Activated naive CD8-positive, alpha-beta T cell (primary cell): ENCODE results near the gene FOXK1.
"Not testable (repeated sequence)": the region's sequence is repeated elsewhere in the genome, so short reads cannot be mapped to it uniquely, and the experiment has no call there.

ENCODE experiments used
- H3K27ac Mint-ChIP-seq: one replicate; pipeline ENCODE4 v1.8.0; 2021; ENCODE audit warnings: mixed read lengths
- H3K27me3 Mint-ChIP-seq: one replicate; pipeline ENCODE4 v1.8.0; 2021; ENCODE audit warnings: mixed read lengths
- H3K36me3 Mint-ChIP-seq: one replicate; pipeline ENCODE4 v1.8.0; 2021; ENCODE audit warnings: mixed read lengths
- H3K4me1 Mint-ChIP-seq: one replicate; pipeline ENCODE4 v1.8.0; 2021; ENCODE audit warnings: low read depth, mixed read lengths
- H3K4me3 Mint-ChIP-seq: one replicate; pipeline ENCODE4 v1.8.0; 2021; ENCODE audit warnings: mild to moderate bottlenecking, mixed read lengths
- H3K9me3 Mint-ChIP-seq: one replicate; pipeline ENCODE4 v1.8.0; 2021; ENCODE audit warnings: low read depth, mixed read lengths

The FOXK1 gene

GRCh38 chr7:4657640-4658417, 24.3 kb upstream of the FOXK1 start:
- H3K36me3 Mint-ChIP-seq = peaks cover 15% of the 10 kb centered on the region
- H3K27ac Mint-ChIP-seq = no peak overlapping the region
- H3K27me3 Mint-ChIP-seq = no peaks in the 10 kb centered on the region
- peaks cover 3% of the 10 kb centered on the region for H3K4me1 Mint-ChIP-seq
- no peak overlapping the region for H3K4me3 Mint-ChIP-seq
- peaks cover 17% of the 10 kb centered on the region for H3K9me3 Mint-ChIP-seq

DNA sequence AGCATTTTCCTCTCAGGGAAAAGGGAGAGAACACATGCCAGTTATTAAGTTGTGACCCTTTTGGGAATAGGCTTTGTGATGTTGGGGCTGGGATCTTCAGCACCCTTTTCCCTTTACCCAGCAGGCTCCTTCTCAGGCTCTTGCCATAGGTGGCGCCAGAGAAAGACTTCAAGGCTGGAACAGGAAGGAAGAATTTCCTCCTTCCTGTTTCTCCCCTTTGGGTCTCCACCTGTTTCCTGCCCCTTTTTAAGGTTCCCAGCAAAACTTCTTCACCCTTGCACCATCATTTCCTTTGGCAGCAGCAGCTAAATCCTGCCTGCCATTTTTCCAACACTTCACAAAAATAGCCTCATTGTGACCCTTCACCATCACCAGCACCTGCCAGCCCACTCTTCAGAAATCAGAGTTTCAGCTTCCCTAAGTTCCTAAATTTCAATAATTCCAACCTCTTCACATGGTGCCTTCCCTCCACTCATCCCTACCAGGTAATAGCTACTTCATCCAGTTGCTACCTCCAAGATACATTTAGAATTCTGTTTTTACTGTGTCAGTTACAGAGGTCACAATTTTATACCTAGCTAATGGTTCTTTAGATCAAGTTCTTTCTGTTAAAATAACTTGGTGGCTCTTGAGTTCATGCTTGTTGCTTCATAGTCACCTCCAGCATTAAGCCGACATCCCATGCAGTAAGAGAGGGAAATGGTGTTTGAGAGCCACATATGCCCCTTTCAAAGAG, 22.4 kb upstream of the FOXK1 start:
- Mint-ChIP-seq H3K4me3 (no peak overlapping the region), H3K27ac (no peak overlapping the region), H3K4me1 (peaks cover 5% of the 10 kb centered on the region), H3K36me3 (peaks cover 15% of the 10 kb centered on the region), H3K9me3 (peaks cover 17% of the 10 kb centered on the region), H3K27me3 (no peaks in the 10 kb centered on the region)

DNA sequence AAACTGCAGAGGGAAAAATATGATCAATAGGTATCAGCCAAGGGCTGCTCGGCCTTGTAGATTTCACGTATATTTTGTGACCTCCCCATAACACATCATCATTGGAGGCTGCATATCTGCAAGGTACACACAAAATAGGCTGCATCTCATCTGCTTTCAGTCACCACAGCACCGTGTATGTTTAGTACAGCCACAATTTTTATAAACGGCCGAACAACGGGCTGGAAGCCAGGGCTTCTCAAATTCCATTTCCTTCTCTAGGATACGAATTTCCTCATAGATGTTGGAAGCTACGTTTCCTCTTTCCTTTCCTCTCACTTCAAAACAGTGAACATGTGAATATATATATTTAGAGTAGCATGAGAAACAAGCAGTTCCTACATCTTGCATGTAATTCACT, 20.2 kb upstream of the FOXK1 start:
- Mint-ChIP-seq H3K4me1 (peaks cover 5% of the 10 kb centered on the region), H3K27ac (no peak overlapping the region), H3K4me3 (no peak overlapping the region), H3K9me3 (peaks cover 17% of the 10 kb centered on the region), H3K27me3 (no peaks in the 10 kb centered on the region), H3K36me3 (peaks cover 13% of the 10 kb centered on the region)

DNA sequence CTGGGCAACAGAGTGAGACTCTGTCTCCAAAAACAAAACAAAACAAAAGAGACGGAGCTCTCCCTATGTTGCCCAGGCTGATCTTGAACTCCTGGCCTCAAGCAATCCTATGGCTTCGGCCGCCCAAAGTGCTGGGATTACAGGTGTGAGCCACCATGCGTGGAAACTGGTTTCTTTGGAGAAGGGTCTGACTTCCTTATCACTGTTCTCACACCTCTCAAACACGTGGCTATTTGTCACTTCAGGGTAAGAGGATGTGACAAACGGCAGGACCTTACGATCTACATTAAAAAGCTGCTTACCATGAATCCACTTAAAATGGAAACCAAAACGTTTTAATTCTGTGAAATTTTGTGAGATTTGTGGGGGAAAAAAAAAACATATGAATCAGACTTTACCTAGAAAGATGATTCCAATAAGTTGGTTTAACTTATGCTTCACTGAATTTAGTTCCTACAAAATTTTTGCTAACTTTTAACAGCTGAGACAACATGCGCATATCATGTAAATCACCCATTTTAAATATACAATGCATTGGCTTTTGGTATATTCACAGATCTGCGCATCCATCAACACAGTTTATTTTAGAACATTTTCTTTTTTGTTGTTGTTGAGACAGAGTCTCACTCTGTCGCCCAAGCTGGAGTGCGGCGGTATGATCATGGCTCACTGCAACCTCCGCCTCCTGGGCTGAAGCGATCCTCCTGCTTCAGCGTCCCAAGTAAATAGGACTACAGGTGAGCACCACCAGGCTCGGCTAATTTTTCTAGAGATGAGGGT, 18.7 kb upstream of the FOXK1 start:
- Mint-ChIP-seq H3K27ac (no peak overlapping the region), H3K4me1 (peaks cover 5% of the 10 kb centered on the region), H3K4me3 (no peak overlapping the region), H3K27me3 (no peaks in the 10 kb centered on the region), H3K36me3 (peaks cover 8% of the 10 kb centered on the region), H3K9me3 (peaks cover 9% of the 10 kb centered on the region)

GRCh38 chr7:4665661-4666060, 16.4 kb upstream of the FOXK1 start:
- no peak overlapping the region for H3K27ac Mint-ChIP-seq
- no peaks in the 10 kb centered on the region for H3K36me3 Mint-ChIP-seq
- peaks cover 2% of the 10 kb centered on the region for H3K4me1 Mint-ChIP-seq
- no peak overlapping the region for H3K4me3 Mint-ChIP-seq
- no peaks in the 10 kb centered on the region for H3K27me3 Mint-ChIP-seq
- no peaks in the 10 kb centered on the region for H3K9me3 Mint-ChIP-seq

DNA sequence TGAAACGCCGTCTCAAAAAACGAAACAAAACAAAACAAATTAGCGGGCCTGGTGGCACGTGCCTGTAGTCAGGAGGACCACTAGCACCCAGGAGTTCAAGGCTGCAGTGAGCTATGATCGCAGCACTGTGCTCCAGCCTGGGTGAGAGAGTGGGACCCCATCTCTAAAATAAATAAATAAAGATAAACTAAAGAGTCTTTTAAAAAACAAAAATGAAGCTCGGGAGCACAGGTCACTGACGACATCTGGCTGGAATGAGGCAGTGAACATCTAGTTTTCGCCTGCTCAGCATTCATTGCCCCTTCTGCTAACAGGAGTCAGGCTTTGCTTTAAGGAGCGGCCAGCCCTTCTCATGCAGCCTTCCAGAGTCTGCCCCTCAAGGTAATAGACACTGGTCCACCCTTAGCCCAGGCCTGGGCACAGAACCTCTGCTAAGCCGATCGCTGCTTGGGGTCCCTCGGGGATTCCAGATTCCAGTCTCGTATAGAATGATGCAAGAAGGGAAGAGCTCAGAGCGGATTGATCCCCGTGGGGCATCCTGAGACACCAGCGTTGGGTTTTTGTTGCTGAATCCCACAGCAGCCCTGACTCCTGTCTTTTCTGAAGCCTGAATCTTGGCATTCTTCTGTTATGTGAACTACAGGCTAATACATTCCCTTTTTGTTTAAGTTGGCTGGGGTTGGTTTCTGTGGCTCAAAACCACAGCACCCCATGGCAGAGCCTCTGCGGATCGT, 14.2 kb upstream of the FOXK1 start:
- H3K27ac Mint-ChIP-seq = no peak overlapping the region
- H3K4me3 Mint-ChIP-seq = no peak overlapping the region
- H3K9me3 Mint-ChIP-seq = no peaks in the 10 kb centered on the region
- no peaks in the 10 kb centered on the region for H3K27me3 Mint-ChIP-seq
- H3K36me3 Mint-ChIP-seq = peaks cover 5% of the 10 kb centered on the region
- H3K4me1 Mint-ChIP-seq = peaks cover 2% of the 10 kb centered on the region

GRCh38 chr7:4668510-4668847, 13.6 kb upstream of the FOXK1 start:
- H3K9me3 Mint-ChIP-seq = no peaks in the 10 kb centered on the region
- no peak overlapping the region for H3K27ac Mint-ChIP-seq
- H3K36me3 Mint-ChIP-seq = peaks cover 5% of the 10 kb centered on the region
- H3K4me1 Mint-ChIP-seq = peaks cover under 1% of the 10 kb centered on the region
- no peak overlapping the region for H3K4me3 Mint-ChIP-seq
- H3K27me3 Mint-ChIP-seq = no peaks in the 10 kb centered on the region

DNA sequence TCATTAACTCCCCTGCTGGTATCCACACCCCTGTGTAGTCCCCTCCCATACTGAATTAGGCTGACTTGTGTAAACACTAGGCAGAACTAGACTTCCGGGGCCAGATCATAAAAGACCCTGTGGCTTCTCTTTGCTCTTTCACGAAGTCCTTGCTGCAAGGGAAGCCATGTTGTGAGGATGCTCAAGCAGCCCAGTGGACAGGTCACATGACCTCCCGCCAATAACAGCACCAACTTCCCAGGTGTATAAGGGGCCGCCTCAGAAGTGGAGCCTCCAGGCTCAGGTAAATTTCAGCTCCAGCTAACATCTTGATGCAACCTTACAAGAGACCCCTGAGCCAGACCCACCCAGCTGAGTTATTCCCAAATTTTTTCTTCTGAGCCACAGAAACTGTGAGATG, 11.3 kb upstream of the FOXK1 start:
- Mint-ChIP-seq H3K36me3 (peaks cover 5% of the 10 kb centered on the region), H3K9me3 (no peaks in the 10 kb centered on the region), H3K27me3 (no peaks in the 10 kb centered on the region), H3K4me3 (no peak overlapping the region), H3K27ac (no peak overlapping the region), H3K4me1 (no peaks in the 10 kb centered on the region)

DNA sequence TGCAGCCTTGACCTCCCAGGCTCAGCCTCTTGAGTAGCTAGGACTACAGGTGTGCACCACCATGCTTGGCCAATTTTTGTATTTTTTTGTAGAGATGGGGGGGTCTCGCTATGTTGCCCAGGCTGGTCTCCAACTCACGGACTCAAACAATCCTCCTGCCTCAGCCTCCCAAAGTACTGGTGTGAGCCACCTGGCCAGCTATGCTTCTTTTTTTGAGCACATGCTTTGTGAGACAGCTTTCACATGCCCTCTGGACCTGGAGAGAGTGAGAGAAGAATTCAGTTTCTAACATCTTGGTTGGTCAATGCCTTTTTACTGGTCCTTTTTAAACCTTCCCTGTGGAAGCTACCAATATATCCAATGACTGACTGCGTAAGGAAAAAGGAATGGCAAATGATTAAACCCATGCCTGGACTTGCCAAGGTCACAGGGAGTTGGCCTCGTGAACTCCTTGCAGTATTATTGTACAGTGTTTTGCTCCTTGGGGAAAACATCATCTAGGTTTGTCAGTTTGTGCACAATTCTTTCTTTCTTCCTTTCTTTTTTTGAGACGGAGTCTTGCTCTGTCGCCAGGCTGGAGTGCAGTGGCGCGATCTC, 6.2 kb upstream of the FOXK1 start:
- Mint-ChIP-seq H3K27ac (no peak overlapping the region), H3K27me3 (no peaks in the 10 kb centered on the region), H3K36me3 (peaks cover 5% of the 10 kb centered on the region), H3K4me3 (no peak overlapping the region), H3K4me1 (peaks cover 2% of the 10 kb centered on the region), H3K9me3 (no peaks in the 10 kb centered on the region)

- H3K4me1 Mint-ChIP-seq, H3K9me3 Mint-ChIP-seq, H3K27me3 Mint-ChIP-seq, H3K36me3 Mint-ChIP-seq, H3K27ac Mint-ChIP-seq, H3K4me3 Mint-ChIP-seq: not testable (repeated sequence)
Observed at GRCh38 chr7:4677518-4677917, 4.6 kb upstream of the FOXK1 start.

GRCh38 chr7:4681218-4681851, 760 bp upstream of the FOXK1 start:
- H3K36me3 Mint-ChIP-seq = no peaks in the 10 kb centered on the region
- H3K4me1 Mint-ChIP-seq = peaks cover 27% of the 10 kb centered on the region
- H3K9me3 Mint-ChIP-seq = no peaks in the 10 kb centered on the region
- peak overlapping the region; percentile 95 for H3K27ac Mint-ChIP-seq
- H3K4me3 Mint-ChIP-seq = peak overlapping the region; percentile 92
- no peaks in the 10 kb centered on the region for H3K27me3 Mint-ChIP-seq

DNA sequence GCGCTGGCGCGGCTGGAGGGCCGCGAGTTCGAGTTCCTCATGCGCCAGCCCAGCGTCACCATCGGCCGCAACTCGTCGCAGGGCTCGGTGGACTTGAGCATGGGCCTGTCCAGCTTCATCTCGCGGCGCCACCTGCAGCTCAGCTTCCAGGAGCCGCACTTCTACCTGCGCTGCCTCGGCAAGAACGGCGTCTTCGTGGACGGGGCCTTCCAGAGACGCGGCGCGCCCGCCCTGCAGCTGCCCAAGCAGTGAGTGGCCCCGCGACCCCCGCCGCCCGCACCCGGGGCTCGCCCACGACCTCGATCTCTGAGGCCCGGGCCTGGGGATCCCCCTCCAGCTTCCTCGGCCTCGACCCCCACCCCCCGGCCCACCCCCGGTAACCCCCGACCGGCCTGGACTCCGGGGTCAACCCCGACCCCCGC, 537 bp downstream of the FOXK1 start:
- H3K9me3 Mint-ChIP-seq = no peaks in the 10 kb centered on the region
- H3K27me3 Mint-ChIP-seq = no peaks in the 10 kb centered on the region
- peak overlapping the region; percentile 74 for H3K4me3 Mint-ChIP-seq
- H3K4me1 Mint-ChIP-seq = peaks cover 38% of the 10 kb centered on the region
- H3K36me3 Mint-ChIP-seq = no peaks in the 10 kb centered on the region
- H3K27ac Mint-ChIP-seq = peak overlapping the region; percentile 94

DNA sequence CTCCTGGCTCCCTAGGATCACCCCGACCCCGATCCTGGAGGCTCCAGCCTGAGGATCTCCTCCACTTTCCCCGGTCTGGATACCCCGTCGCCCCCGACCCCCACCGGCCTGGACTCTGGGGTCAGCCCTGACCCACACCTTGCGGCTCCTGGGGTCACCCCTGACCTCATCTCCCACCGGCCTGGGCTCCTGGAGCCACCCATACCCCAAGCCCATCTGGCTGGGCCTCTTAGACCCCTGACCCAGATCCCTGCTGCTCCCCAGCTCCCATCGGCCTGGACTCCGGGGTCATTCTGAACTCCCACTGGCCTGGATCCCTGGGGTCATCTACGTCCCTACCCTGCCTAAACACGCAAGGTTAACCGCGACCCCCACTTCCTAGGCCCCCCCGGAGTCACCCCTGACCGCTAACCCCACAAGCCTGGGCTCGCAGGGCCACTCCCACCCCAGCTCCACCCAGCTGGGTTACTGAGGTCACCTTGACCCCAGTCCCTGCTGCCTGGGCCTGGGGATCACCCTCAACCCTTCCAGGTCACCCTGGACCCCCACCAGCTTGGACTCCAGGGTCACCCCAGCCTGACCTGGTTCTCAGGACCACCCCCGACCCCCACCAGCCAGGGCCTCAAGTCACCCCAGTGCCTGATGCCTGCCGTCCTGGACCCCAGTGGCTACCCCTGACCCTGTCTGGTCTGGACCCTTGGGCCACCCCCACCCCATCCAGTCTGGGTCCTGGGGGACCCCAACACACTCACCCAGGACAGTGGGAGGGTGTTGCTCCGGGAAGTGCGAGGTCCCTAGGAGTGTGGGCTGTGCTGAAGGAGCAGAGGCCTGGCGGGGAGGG, 1.2 kb downstream of the FOXK1 start:
- Mint-ChIP-seq H3K4me1 (peaks cover 42% of the 10 kb centered on the region), H3K4me3 (peak overlapping the region; percentile 94), H3K27me3 (no peaks in the 10 kb centered on the region), H3K36me3 (no peaks in the 10 kb centered on the region), H3K9me3 (no peaks in the 10 kb centered on the region), H3K27ac (peak overlapping the region; percentile 94)
